ENCODE measurements around the gene GRM1.

The GRM1 gene

DNA sequence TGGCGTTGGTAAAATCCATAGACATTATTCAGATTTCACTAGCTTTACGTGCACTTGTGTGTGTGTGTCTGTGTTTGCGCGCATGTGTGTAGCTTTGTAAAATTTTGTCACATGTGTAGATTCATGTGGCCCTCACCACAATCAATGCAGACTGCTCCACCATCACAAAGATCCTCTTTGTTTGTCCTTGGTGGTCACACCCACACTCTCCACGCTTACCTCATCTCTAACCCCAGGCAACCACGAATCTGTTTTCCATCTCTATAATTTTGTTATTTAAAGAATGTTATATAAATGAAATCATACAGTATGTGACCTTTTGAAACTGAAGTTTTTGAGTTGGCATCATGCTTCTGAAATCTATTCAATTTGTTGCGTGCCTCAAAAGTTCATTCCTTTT is 58.5 kb downstream of the GRM1 start:
- ChIA-PET CTCF (no interaction called here), POLR2A (no interaction called here)

DNA sequence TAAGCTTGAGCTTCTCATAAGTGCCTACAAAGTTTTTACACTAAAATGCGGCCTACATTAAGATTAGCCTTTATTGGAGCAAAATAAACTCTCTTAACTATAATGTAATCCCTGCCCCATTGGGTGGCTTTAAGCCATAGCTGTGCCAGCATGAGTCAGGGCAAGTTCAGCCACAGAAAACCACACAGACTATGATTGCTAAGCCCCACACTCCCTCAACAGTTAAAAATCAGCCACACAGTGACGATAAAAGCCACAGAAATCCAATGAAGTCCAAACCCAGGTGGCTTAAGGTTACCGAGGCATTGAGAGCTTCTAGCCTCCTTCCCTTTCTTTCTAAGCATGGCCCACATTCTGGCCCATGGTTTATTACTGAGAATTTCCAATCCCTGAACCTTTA is 61.6 kb downstream of the GRM1 start:
- TF ChIP-seq TARDBP (IDR thresholded peaks at IDR 0.05) (no peak), ARNT (IDR thresholded peaks at IDR 0.05) (no peak), FOXA1 (IDR thresholded peaks at IDR 0.05) (no peak), BHLHE40 (IDR thresholded peaks at IDR 0.05; ENCODE audit: borderline replicate concordance) (no peak), SUZ12 (IDR thresholded peaks at IDR 0.05) (no peak), ELF4 (IDR thresholded peaks at IDR 0.05) (no peak), NFRKB (IDR thresholded peaks at IDR 0.05) (no peak), L3MBTL2 (conservative IDR thresholded peaks at IDR 0.05) (no peak), HDGF (IDR thresholded peaks at IDR 0.05; ENCODE audit: borderline replicate concordance) (no peak), FOXK2 (IDR thresholded peaks at IDR 0.05) (no peak), ZNF384 (IDR thresholded peaks at IDR 0.05) (no peak), LEF1 (IDR thresholded peaks at IDR 0.05; ENCODE audit: borderline replicate concordance) (no peak), FOXM1 (IDR thresholded peaks at IDR 0.05; ENCODE audit: borderline replicate concordance) (no peak), CTBP1 (IDR thresholded peaks at IDR 0.05; ENCODE audit: borderline replicate concordance) (no peak), SP1 (IDR thresholded peaks at IDR 0.05) (no peak)
- TF ChIP-seq, protein P1, sequence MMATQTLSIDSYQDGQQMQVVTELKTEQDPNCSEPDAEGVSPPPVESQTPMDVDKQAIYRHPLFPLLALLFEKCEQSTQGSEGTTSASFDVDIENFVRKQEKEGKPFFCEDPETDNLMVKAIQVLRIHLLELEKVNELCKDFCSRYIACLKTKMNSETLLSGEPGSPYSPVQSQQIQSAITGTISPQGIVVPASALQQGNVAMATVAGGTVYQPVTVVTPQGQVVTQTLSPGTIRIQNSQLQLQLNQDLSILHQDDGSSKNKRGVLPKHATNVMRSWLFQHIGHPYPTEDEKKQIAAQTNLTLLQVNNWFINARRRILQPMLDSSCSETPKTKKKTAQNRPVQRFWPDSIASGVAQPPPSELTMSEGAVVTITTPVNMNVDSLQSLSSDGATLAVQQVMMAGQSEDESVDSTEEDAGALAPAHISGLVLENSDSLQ (IDR thresholded peaks at IDR 0.05), result no peak
- ChIA-PET CTCF (no interaction called here), POLR2A (no interaction called here)
- DNase-seq (ENCODE audit: extremely low spot score), result no peak

More for the DNA sequence above, 58.5 kb downstream of the GRM1 start:
- no peak for DNase-seq (ENCODE audit: extremely low spot score)
- no peak for TF ChIP-seq HDGF (IDR thresholded peaks at IDR 0.05; ENCODE audit: borderline replicate concordance)

DNA sequence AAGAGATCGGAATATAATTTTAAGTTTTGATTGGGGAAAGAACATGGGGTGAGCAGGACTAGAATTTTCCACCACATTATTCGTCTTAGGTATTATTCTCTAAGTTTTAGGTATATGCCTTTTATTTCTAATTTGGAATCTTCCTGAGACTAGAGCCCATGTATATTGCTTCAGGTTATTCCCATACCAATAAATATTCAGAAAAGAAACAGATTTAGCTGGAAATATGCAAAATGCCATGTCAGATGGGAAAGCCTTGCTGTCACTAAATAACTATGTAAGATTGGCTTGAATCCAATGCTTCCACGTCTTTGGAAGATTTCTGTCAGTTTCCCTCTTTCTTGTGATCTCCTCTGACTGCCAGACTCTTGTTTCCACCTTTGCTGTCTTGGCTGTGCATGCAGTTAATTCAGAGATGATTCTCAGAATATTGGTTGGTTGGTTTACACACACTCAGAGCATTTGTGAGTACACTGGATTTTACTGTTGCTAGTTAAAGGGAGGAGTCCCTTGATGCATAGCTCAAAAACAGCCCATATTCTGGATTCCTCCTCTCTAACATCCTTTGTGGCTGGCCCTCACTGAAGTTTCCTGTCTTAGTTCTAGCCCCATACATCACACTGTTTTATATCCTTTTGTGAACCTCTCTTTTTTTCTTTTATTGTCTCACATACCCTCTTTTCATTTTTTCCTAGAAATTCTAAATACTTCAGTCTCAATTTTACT is 64.3 kb downstream of the GRM1 start:
- POLR2A ChIA-PET, result no interaction called here
- no peak for TF ChIP-seq LEF1 (IDR thresholded peaks at IDR 0.05; ENCODE audit: borderline replicate concordance)
- TF ChIP-seq ARNT (IDR thresholded peaks at IDR 0.05), result no peak
- no peak for TF ChIP-seq SUZ12 (IDR thresholded peaks at IDR 0.05)
- no peak for TF ChIP-seq TARDBP (IDR thresholded peaks at IDR 0.05)
- TF ChIP-seq FOXM1 (IDR thresholded peaks at IDR 0.05; ENCODE audit: borderline replicate concordance), result no peak
- no peak for TF ChIP-seq FOXA1 (IDR thresholded peaks at IDR 0.05)
- no peak for TF ChIP-seq BHLHE40 (IDR thresholded peaks at IDR 0.05; ENCODE audit: borderline replicate concordance)
- TF ChIP-seq L3MBTL2 (conservative IDR thresholded peaks at IDR 0.05), result no peak
- TF ChIP-seq HDGF (IDR thresholded peaks at IDR 0.05; ENCODE audit: borderline replicate concordance), result no peak
- no peak for TF ChIP-seq FOXK2 (IDR thresholded peaks at IDR 0.05)
- TF ChIP-seq NFRKB (IDR thresholded peaks at IDR 0.05), result no peak
- DNase-seq (ENCODE audit: extremely low spot score), result no peak
- CTCF ChIA-PET, result no interaction called here

DNA sequence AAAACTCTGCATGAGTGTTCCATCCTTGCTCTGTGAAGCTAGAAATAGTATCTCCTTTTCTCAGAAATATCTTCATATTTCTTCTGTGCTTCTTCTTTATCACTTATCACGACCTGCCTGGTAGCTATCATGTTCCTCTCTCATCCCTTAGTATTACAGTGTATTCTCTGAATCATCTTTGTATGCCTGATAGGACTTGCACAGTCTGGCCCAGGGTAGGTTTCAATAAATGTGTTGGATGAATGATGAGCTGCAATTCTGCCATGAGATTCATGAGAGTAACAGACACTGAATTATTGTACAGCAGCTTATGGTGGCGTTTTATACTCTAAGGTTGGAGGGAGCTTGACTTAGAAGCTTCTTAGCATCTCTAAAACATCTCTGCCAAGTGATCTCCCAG is 66.6 kb downstream of the GRM1 start:
- DNase-seq (ENCODE audit: extremely low spot score), result no peak
- CTCF ChIA-PET, result no interaction called here
- no peak for TF ChIP-seq BHLHE40 (IDR thresholded peaks at IDR 0.05; ENCODE audit: borderline replicate concordance)
- TF ChIP-seq ARNT (IDR thresholded peaks at IDR 0.05), result no peak
- TF ChIP-seq HDGF (IDR thresholded peaks at IDR 0.05; ENCODE audit: borderline replicate concordance), result no peak
- TF ChIP-seq NFRKB (IDR thresholded peaks at IDR 0.05), result no peak
- POLR2A ChIA-PET, result no interaction called here

DNA sequence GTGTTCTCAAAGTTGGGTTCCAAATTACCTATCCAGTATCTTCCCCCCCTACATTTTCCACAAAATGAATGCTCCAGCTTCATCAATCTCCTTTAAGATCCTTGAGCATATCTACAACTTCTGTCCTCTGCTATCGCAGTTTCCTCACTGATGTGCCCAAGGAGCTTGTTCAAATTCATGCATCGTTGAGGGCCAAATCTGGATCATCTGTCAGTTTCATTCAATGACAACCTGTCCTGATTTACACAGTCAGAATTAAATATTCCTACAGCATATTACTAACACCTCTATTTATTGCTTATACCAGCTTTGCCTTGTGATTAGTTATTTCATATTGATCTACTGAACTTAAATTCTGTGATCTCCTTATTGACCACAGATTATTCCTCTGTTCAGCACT is 68.7 kb downstream of the GRM1 start:
- TF ChIP-seq HDGF (IDR thresholded peaks at IDR 0.05; ENCODE audit: borderline replicate concordance) (no peak), SP1 (IDR thresholded peaks at IDR 0.05) (no peak), NFRKB (IDR thresholded peaks at IDR 0.05) (no peak), ARNT (IDR thresholded peaks at IDR 0.05) (no peak), LEF1 (IDR thresholded peaks at IDR 0.05; ENCODE audit: borderline replicate concordance) (no peak), L3MBTL2 (conservative IDR thresholded peaks at IDR 0.05) (no peak), FOXM1 (IDR thresholded peaks at IDR 0.05; ENCODE audit: borderline replicate concordance) (no peak), FOXA1 (IDR thresholded peaks at IDR 0.05) (no peak), ZNF384 (IDR thresholded peaks at IDR 0.05) (no peak), FOXK2 (IDR thresholded peaks at IDR 0.05) (no peak), SUZ12 (IDR thresholded peaks at IDR 0.05) (no peak), TARDBP (IDR thresholded peaks at IDR 0.05) (no peak), CTBP1 (IDR thresholded peaks at IDR 0.05; ENCODE audit: borderline replicate concordance) (no peak), ELF4 (IDR thresholded peaks at IDR 0.05) (no peak), BHLHE40 (IDR thresholded peaks at IDR 0.05; ENCODE audit: borderline replicate concordance) (no peak)
- TF ChIP-seq, protein P1 (IDR thresholded peaks at IDR 0.05), result no peak
- no peak for DNase-seq (ENCODE audit: extremely low spot score)
- CTCF ChIA-PET, result no interaction called here
- POLR2A ChIA-PET, result no interaction called here

DNA sequence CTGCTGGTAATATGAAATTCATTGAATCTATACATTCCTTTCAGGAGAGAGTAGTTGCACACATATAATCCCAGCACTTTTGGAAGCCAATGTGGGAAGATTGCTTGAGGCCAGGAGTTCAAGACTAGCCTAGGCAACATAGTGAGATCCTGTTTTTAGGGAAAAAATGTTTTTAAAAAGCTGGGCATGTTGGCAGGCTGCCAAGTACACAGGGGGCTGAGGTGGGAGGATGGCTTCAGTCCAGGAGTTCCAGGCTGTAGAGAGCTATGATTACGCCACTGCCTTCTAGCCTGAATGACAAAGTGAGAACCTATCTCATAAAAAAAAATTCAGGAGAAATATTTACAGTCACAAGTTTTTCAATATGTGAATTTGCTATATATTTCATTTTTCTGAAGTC is 71.9 kb downstream of the GRM1 start:
- POLR2A ChIA-PET, result no interaction called here
- CTCF ChIA-PET, result no interaction called here
- DNase-seq (ENCODE audit: extremely low spot score), result no peak
- TF ChIP-seq SUZ12 (IDR thresholded peaks at IDR 0.05), result no peak
- TF ChIP-seq, protein P1 (IDR thresholded peaks at IDR 0.05), result no peak
- TF ChIP-seq CTBP1 (IDR thresholded peaks at IDR 0.05; ENCODE audit: borderline replicate concordance), result no peak
- no peak for TF ChIP-seq FOXK2 (IDR thresholded peaks at IDR 0.05)
- TF ChIP-seq LEF1 (IDR thresholded peaks at IDR 0.05; ENCODE audit: borderline replicate concordance), result no peak
- no peak for TF ChIP-seq FOXA1 (IDR thresholded peaks at IDR 0.05)
